GM04503 (cell line): ENCODE measurements around the gene SPATA16.
"Not testable (repeated sequence)": the region's sequence is repeated elsewhere in the genome, so short reads cannot be mapped to it uniquely, and the experiment has no call there.

Source experiments
- DNase-seq: peaks from one replicate; pipeline ENCODE4 v3.0.0-alpha.2; 2012; ENCODE audit warnings: low read depth

SPATA16 gene

GRCh38 chr3:173058229-173058628, 82.8 kb downstream of the SPATA16 start:
- DNase-seq = no peak

- DNase-seq = no peak
These were observed 85.7 kb downstream of the SPATA16 start for GRCh38 chr3:173055228-173055933.

GRCh38 chr3:173049360-173049759, 91.7 kb downstream of the SPATA16 start:
- no peak for DNase-seq

GRCh38 chr3:173045770-173046382, 95.2 kb downstream of the SPATA16 start:
- DNase-seq = no peak

GRCh38 chr3:173044998-173045397, 96.0 kb downstream of the SPATA16 start:
- DNase-seq = no peak

- DNase-seq = no peak
These were observed 97.3 kb downstream of the SPATA16 start for GRCh38 chr3:173043757-173044156.

- DNase-seq = no peak
These were observed 102.6 kb downstream of the SPATA16 start for GRCh38 chr3:173038484-173038871.

- no peak for DNase-seq
These were observed 103.1 kb downstream of the SPATA16 start for GRCh38 chr3:173037840-173038483.

- no peak for DNase-seq
These were observed 110.8 kb downstream of the SPATA16 start for GRCh38 chr3:173030273-173030672.

GRCh38 chr3:173028351-173028750, 112.7 kb downstream of the SPATA16 start:
- no peak for DNase-seq

- no peak for DNase-seq
These were observed 113.6 kb downstream of the SPATA16 start for GRCh38 chr3:173027429-173027828.

GRCh38 chr3:173025941-173026340, 115.1 kb downstream of the SPATA16 start:
- no peak for DNase-seq

- no peak for DNase-seq
These were observed 119.4 kb downstream of the SPATA16 start for GRCh38 chr3:173021547-173022185.

GRCh38 chr3:173020128-173020527, 120.9 kb downstream of the SPATA16 start:
- not testable (repeated sequence) for DNase-seq

- no peak for DNase-seq
These were observed 121.7 kb downstream of the SPATA16 start for GRCh38 chr3:173019378-173019777.

GRCh38 chr3:173018758-173019157, 122.3 kb downstream of the SPATA16 start:
- no peak for DNase-seq

- no peak for DNase-seq
These were observed 127.7 kb downstream of the SPATA16 start for GRCh38 chr3:173013219-173013832.

- no peak for DNase-seq
These were observed 131.6 kb downstream of the SPATA16 start for GRCh38 chr3:173009410-173009809.

GRCh38 chr3:173008978-173009377, 132.1 kb downstream of the SPATA16 start:
- DNase-seq = no peak

GRCh38 chr3:173007079-173007723, 133.8 kb downstream of the SPATA16 start:
- DNase-seq = no peak

- no peak for DNase-seq
These were observed 135.0 kb downstream of the SPATA16 start for GRCh38 chr3:173006006-173006405.

GRCh38 chr3:173004681-173005080, 136.4 kb downstream of the SPATA16 start:
- no peak for DNase-seq
